ENCODE results near the gene MRPL11.

The MRPL11 gene

GRCh38 chr11:66438504-66439466 is at the start of gene MRPL11:
TSS of gene MRPL11 (minus strand) at chr11:66438848. CDS start at chr11:66438754, 94 bp downstream.
- DNase-seq (ENCODE audit: low read depth in 2 of 3, low spot score in 1 of 3) = peak; percentile 85 to 90 (median 85)

DNA sequence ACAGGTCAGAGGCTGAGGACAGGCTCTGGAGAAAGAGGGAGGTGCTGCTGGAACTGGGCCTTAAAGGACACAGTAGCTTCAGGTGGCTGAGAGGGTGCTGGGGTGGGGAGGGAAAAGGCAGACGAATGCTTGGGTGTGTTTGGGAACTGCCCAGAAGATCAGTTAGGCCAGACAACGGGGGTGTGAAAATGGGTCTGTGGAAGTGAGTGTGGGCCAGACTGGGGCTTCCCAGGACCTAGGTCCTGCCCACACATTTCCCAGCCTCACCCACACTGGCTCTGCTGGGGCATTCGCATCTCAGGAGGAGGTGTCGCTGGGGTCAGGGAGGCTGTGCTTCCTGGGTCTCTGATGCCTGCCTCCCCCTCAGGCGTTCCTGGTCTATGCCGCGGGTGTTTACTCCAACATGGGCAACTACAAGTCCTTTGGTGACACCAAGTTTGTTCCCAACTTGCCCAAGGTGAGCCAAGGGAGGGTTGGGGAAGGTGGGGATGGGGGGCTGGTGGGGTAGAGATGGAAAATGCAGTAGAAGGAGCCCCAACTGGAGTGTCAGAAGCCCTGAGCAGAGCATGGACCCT is 46.2 kb upstream of the MRPL11 start:
- DNase-seq (ENCODE audit: low read depth in 2 of 3, low spot score in 1 of 3) = no peak

- DNase-seq (ENCODE audit: low read depth in 2 of 3, low spot score in 1 of 3) = peak; percentile 93 to 97 (median 95)
Measured at GRCh38 chr11:66480117-66480938, 41.7 kb upstream of the MRPL11 start, which contains the start of gene DPP3. TSS of gene DPP3 (plus strand) at chr11:66480434. CDS start at chr11:66482201, 1,767 bp downstream.

DNA sequence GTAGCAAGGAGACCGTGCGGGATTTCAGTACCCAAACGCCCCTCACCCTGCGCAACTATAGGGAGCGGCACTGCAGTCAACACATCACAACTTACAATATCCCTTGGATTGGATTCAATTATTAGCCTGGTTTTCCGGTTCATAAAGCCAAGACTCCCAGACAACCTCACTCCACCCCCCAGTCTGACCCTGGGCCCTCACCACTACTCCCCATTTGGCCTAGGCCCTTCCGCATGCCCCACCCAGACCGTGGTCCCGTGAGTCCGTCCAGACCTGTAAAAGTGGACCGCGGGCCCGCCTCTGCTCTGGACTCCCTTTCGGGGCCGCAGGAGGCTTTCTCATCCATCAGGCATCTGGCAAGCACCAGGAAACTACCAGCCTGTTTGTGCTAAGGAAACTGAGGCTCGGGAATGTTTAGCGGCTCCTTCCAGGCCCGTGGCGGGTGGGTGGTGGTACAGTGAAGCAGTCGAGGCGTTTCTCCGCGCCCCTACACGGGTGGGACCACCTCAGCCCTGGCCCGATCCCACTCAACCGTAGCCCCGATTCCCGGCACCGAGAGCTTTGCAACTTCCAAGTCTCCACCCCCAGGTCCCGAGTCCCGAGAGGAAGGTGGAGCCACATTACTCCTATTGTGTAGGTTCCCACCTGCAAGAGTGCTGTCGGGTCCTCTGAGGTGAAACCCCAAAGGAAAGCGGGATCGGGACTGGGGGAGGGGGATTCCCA is 40.9 kb upstream of the MRPL11 start:
- no peak for DNase-seq (ENCODE audit: low read depth in 2 of 3, low spot score in 1 of 3)

DNA sequence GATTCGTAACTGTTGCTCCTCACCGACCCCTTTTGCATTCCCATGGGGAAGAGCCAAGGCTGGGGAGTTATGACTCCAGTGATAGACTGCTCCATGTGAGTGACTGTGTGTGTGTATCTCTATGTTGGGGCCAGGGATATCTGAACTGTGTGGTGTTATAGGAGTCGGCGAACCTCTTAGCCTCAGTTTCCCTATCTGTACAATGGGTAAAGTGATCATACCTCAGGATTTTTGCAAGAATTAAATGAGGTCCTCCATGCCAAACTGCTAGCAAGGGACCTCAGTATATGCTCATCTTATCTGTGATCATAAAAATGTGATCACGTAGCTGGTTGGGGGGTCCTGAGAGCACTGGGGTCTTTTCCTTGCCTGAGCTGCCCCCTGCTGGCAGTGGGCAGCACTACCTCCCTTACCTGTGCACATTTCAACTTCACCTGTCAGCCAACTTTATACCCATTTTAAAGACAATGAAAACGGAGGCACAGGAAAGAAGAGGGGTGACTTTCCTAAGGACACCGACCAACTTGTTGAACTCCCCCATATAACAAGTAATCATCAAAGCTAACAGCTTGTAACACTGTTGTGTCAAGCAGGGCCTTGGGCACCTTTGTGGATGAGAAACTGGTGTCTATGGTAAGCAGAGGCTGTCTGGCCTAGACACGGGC is 40.2 kb upstream of the MRPL11 start:
- no peak for DNase-seq (ENCODE audit: low read depth in 2 of 3, low spot score in 1 of 3)

DNA sequence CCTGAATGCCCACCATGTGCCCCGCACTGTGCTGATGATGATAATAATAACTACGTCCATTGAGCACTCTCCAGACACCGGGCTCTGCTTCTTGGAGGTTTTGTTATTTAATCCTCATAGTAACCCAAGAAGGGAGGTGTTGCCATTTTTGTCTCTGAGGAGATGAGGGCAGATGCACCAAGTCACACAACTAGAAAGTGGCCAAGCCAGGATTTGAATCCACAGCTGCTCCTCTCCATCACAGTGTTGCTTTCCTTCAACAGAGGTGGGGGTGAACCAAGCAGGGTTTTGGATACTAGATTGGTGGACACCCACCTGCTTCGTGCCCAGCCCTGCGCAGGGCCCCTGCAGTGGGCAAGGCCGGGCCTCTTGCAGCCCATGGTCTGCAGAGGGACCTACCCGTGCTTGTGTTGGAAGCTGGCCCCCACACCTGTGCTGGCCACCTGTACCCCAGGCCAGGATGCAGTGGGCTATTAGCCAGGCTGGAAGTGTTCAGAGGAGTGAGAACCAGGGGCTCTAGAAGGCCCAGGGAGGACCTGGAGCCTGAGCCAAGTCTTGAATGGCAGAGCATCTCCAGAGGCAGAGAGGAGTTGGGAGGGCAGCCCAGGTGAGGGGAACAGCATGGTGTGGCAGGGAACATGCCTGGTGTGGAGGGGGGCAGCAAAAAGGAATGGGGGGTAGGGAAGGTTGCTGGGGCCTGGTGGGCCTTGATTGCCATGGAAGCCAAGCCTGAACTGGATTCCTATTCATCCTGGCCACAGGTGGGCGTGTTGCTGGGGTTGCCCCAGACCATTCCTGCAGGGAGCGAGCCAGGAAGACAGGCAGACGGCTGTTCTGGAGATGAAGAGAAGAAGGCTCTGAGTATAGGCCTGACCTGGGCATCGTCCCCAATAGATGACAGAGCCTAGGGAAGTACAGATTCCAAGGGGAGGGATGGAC is 38.9 kb upstream of the MRPL11 start:
- no peak for DNase-seq (ENCODE audit: low read depth in 2 of 3, low spot score in 1 of 3)

DNA sequence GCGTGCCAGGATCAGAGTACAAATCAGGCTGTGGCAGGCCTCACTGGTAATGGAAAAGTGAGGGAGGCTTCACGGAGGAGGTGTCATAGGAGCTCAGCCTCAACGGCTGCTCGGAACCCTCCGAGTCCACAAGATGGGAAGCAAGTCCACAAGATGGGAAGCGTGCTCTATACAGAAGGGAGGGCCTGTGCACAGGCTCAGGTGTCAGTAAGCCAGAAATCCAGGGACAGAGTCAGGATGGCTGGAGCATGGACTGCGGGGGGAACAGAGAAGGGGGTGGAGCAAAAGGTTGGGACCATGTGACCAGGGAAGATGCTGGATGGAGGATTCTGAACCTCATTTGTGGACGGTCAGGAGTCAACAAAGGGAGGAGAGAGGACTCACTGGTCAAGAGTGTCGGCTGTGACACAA is 38.2 kb upstream of the MRPL11 start:
- no peak for DNase-seq (ENCODE audit: low read depth in 2 of 3, low spot score in 1 of 3)

DNA sequence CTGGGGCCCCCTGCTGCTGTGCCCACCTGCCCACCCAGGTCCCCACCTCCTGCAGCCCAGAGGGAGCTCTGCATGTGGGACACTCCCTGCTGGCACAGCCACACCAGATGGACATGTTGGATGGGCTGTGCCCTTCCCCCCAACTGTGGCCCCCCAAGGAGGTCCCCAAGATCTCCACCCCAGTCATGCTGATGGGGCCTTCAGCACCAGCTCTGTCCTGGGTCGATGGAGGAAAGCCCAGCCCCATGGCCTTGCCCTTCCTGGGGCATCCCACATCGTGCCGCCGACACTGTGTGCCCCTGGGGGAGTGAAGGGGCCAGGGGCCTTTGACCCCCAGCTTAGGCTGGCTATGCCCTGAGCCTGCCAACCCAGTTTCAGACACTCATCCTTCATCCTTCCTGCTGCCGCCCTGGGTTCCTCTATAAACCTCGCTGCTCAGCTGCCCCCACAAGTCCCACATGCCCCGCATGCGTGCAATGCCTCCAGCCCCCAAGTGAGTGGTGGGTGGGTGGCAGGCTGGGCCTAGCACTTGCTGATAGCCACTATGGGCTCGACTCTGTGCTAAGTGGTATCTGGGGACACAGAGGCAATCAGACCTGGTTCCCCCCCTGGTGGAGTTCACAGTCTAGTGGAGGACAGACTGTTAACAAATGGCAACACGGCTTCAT is 37.7 kb upstream of the MRPL11 start:
- DNase-seq (ENCODE audit: low read depth in 2 of 3, low spot score in 1 of 3) = no peak

- no peak for DNase-seq (ENCODE audit: low read depth in 2 of 3, low spot score in 1 of 3)
Measured at GRCh38 chr11:66475349-66476172, 36.9 kb upstream of the MRPL11 start.

DNA sequence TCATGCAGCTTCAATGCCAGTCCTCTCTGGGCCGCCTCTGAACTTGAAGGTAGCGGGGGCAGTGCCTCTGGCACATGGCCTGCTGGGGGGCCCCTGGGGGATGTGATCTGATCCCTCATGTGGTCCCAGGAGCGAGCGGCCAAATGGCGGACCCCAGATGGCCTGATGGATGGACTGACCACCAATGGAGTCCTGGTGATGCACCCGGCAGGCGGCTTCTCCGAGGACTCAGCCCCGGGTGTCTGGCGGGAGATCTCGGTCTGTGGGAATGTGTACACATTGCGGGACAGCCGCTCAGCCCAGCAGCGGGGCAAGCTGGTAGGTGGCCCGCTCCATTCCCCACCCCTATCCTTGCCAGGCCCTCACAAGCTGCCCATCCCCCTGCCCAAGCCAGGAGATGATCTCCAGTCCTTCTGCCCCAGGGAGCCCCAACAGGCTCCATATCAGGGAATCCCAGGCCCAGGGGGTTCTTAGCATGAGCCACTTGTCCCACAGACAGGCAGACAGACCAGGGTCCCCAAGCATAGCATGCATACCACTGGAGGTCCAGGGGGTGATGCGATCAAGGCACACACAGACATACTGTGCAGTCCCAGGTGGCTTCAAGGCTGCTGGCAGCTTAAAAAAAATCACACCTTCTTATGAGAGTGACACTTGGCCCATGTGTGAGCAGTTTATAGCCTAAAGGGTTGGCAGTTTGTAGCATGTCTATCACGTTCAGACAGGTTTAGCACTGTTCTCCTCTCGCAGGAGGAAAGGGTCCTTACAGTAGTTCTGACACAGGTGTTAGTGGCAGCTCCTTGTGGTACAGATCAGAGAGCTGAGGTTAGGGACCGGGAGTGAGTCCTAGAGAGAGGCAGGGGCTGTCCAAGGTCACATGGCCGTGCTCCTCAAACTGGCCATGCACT is 35.2 kb upstream of the MRPL11 start:
- DNase-seq (ENCODE audit: low read depth in 2 of 3, low spot score in 1 of 3) = no peak

- DNase-seq (ENCODE audit: low read depth in 2 of 3, low spot score in 1 of 3) = no peak
Measured at GRCh38 chr11:66473167-66473566, 34.5 kb upstream of the MRPL11 start.

DNA sequence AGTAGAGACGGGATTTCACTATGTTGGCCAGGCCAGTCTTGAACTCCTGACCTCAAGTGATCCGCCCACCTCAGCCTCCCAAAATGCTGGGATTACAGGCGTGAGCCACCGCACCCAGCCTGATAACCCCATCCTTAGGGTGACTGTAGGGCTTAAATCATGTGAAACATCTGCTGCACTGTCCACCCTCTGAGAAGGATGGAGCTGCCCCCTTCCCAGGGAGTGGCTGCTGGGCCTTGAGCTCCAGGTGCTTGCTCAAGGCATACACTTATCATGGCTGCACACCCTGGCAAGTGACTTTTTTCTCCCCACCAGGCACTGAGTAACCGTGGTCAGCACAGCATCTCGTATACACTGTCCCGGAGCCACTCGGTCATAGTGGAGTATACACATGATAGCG is 33.4 kb upstream of the MRPL11 start:
- DNase-seq (ENCODE audit: low read depth in 2 of 3, low spot score in 1 of 3) = no peak

- no peak for DNase-seq (ENCODE audit: low read depth in 2 of 3, low spot score in 1 of 3)
Measured at GRCh38 chr11:66471142-66471541, 32.5 kb upstream of the MRPL11 start.

GRCh38 chr11:66470015-66470414 is 31.4 kb upstream of the MRPL11 start:
- no peak for DNase-seq (ENCODE audit: low read depth in 2 of 3, low spot score in 1 of 3)

GRCh38 chr11:66469441-66469840 is 30.8 kb upstream of the MRPL11 start:
- DNase-seq (ENCODE audit: low read depth in 2 of 3, low spot score in 1 of 3) = no peak

GRCh38 chr11:66468691-66469090 is 30.0 kb upstream of the MRPL11 start:
- no peak for DNase-seq (ENCODE audit: low read depth in 2 of 3, low spot score in 1 of 3)

DNA sequence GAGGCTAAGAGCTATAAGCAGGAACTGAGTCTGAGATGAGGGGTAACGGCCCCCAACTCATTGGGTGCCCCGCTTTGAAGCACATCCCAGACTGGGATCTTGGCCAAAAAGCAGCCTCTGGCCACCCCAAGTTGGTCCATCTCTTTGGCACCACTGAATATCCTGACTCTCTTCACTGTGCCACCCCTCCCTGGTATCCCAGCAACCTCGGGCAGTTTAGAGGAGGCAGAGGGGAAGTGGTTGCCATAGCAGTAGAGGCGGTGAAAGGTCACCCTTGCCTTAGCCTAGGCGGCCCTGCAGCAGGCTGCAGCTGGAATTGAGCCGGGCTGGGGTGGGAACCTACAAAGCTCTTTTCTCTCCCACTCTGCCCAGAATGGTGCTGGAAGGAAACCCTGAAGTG is 29.1 kb upstream of the MRPL11 start:
- DNase-seq (ENCODE audit: low read depth in 2 of 3, low spot score in 1 of 3) = no peak

Measured in stimulated activated CD4-positive, alpha-beta T cell treated with anti-CD3 and anti-CD28 coated beads, Interleukin-12 subunit alpha, Interleukin-12 subunit beta, amount 100 ng/mL, for 48 hours (primary cell).